OCI-LY3 (cell line): ENCODE results near the gene SARS1.

ENCODE experiments used
- CTCF ChIP-seq: fragments of 200-600, 300-600 bp; sonication (generic); IDR thresholded peaks from 2 replicates; pipeline ENCODE4 v1.5.1; 2014; ENCODE audit warnings: antibody characterized with exemption, low read length, low read depth
- EZH2phosphoT487 ChIP-seq: fragments of 200-600 bp; shearing (Covaris generic); IDR thresholded peaks from 2 replicates; pipeline ENCODE4 v1.6.1; 2018; ENCODE audit warnings: antibody characterized with exemption, mixed run types, low read depth

- TF ChIP-seq CTCF (no peak), EZH2phosphoT487 (no peak)
Observed at GRCh38 chr1:109279615-109280278, 66.0 kb downstream of the SARS1 start.
